HEK293T (cell line): ENCODE measurements around the gene FSTL4.

Experiments used
- ARNT ChIP-seq: fragments of 450-650 bp; IDR thresholded peaks from 2 replicates; pipeline ENCODE4 v1.6.1; 2017; ENCODE audit warnings: mild to moderate bottlenecking
- BHLHE40 ChIP-seq: fragments of 450-650 bp; IDR thresholded peaks from 2 replicates; pipeline ENCODE4 v1.6.1; 2016; ENCODE audit warnings: mild to moderate bottlenecking, moderate library complexity, borderline replicate concordance
- FOXM1 ChIP-seq: fragments of 450-650 bp; IDR thresholded peaks from 2 replicates; pipeline ENCODE4 v1.6.1; 2017; ENCODE audit warnings: mild to moderate bottlenecking, borderline replicate concordance
- HDGF ChIP-seq: fragments of 450-650 bp; IDR thresholded peaks from 2 replicates; pipeline ENCODE4 v1.6.1; 2017; ENCODE audit warnings: antibody characterized with exemption, borderline replicate concordance
- LEF1 ChIP-seq: fragments of 450-650 bp; IDR thresholded peaks from 2 replicates; pipeline ENCODE4 v1.6.1; 2017; ENCODE audit warnings: mild to moderate bottlenecking, borderline replicate concordance
- SP1 ChIP-seq: fragments of 450-650 bp; IDR thresholded peaks from 2 replicates; pipeline ENCODE4 v1.6.1; 2017
- SUZ12 ChIP-seq: fragments of 450-650 bp; IDR thresholded peaks from 2 replicates; pipeline ENCODE4 v1.6.1; 2016; ENCODE audit warnings: mild to moderate bottlenecking
- TARDBP ChIP-seq: fragments of 450-650 bp; IDR thresholded peaks from 2 replicates; pipeline ENCODE4 v1.6.1; 2016
- ZNF384 ChIP-seq: fragments of 450-650 bp; IDR thresholded peaks from 2 replicates; pipeline ENCODE4 v1.6.1; 2016

GRCh38 chr5:133398646-133399101, 213.7 kb downstream of the FSTL4 start:
- TF ChIP-seq SP1 (no peak), FOXM1 (no peak), LEF1 (no peak), TARDBP (no peak), SUZ12 (no peak), ARNT (no peak), HDGF (no peak), ZNF384 (no peak), BHLHE40 (no peak)
